Small intestine (tissue), 7 donors: ENCODE results near the gene NBEA. TPM values are rescaled to one million over a fixed set of nuclear protein-coding genes. Genes with fewer than 3 reads are reported as not detected.
"Not testable (repeated sequence)": the region's sequence is repeated elsewhere in the genome, so short reads cannot be mapped to it uniquely, and the experiment has no call there.

Experiments
- DNase-seq, 2 donors: peaks; one replicate each; pipeline versions ENCODE4 v3.0.0 to v3.0.0-alpha.2; 2013
- FAIRE-seq: peaks from 2 replicates; lab custom pipeline; 2012; peaks lifted over from hg19 to GRCh38; lab: Jason Lieb, UNC
- H3K27ac ChIP-seq, 3 donors: one replicate each; pipeline ENCODE4 v1.5.1; 2013; ENCODE audit warnings: low read length in 2 of 3, mild to moderate bottlenecking in 2 of 3, control low read depth in 1 of 3, inconsistent platforms in 1 of 3, low read depth in 1 of 3, moderate library complexity in 1 of 3
- H3K27me3 ChIP-seq, 3 donors: one replicate each; pipeline ENCODE4 v1.6.1; 2013; ENCODE audit warnings: low read length in 3 of 3, inconsistent platforms in 1 of 3; ENCODE audit not compliant: control insufficient read depth in 3 of 3, insufficient read depth in 3 of 3
- H3K36me3 ChIP-seq, 3 donors: one replicate each; pipeline ENCODE4 v1.6.1; 2013; ENCODE audit warnings: low read length in 3 of 3, inconsistent platforms in 1 of 3, low read depth in 1 of 3, mild to moderate bottlenecking in 1 of 3, moderate library complexity in 1 of 3; ENCODE audit not compliant: control insufficient read depth in 3 of 3, insufficient read depth in 2 of 3
- H3K4me1 ChIP-seq, 3 donors: one replicate each; pipeline ENCODE4 v1.6.1; 2013; ENCODE audit warnings: low read length in 2 of 3, inconsistent platforms in 1 of 3, low read depth in 1 of 3, mild to moderate bottlenecking in 1 of 3, moderate library complexity in 1 of 3; ENCODE audit not compliant: control insufficient read depth in 3 of 3, insufficient read depth in 2 of 3
- H3K4me3 ChIP-seq, 3 donors: one replicate each; pipeline ENCODE4 v1.5.1; 2013; ENCODE audit warnings: low read length in 3 of 3, control low read depth in 1 of 3, inconsistent platforms in 1 of 3, low read depth in 1 of 3, mild to moderate bottlenecking in 1 of 3, moderate library complexity in 1 of 3
- H3K9me3 ChIP-seq, 2 donors: one replicate each; pipeline ENCODE4 v1.6.1; 2013; ENCODE audit warnings: low read depth in 1 of 2, low read length in 1 of 2; ENCODE audit not compliant: control insufficient read depth in 2 of 2, insufficient read depth in 1 of 2
- WGBS, 3 donors: extraction: QIAGEN DNeasy Blood & Tissue Kit; methylation state at CpG; one replicate each; pipeline ENCODE4 v1.1.7; 2013; 5-methylcytosine and 5-hydroxymethylcytosine counted together
- polyA plus RNA-seq, 4 donors: library from polyadenylated mRNA; stranded (reverse) in 3 of 4; unstranded in 1 of 4; fragments of 200-250 nt in 3 of 4; fragments of 120-200 nt in 1 of 4; gene quantifications; one replicate each; pipeline versions ENCODE4 v1.2.1 to v1.2.3, GENCODE V29; 2013
- donor health status: healthy with polysubstance abuse.
- donor health status: control.
- donor health status: control.
- donor health status: Bipolar disorder and iron deficiency.
- donor health status: healthy.

NBEA gene
- polyA plus RNA-seq, 4 donors, result 1.1 to 3.1 (median 2.2) TPM

- FAIRE-seq, result no peak
- DNase-seq, result no peak
These were observed 29.0 kb upstream of the NBEA start for GRCh38 chr13:34913040-34913439.

DNA sequence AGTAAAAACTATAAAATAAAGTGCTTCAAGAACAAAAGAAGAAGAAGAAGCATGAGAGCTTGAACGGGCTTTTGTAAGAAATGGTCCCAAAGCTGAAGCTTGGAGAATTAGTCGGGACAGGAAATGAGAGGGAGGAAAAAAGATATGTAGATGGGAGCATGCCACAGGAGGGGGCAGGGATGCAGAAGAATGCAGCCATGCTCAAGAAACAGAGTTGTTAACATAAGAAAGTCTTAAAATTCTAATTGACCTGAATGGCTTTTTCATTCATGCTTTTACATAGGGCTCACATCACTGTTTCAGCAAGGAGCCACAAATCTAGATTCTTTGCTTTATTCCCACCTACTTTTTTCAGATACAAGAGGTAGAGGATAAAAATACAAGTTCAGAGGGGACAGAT, 27.7 kb upstream of the NBEA start:
- DNase-seq, result no peak
- peaks cover 0 to 2% (median 0%) of the 10 kb centered on the region in 3 donors for H3K27me3 ChIP-seq
- FAIRE-seq, result no peak
- H3K4me3 ChIP-seq, result no peak overlapping the region
- 8 to 22% (median 10%) methylated on average over 2 of the region's 2 CpGs for WGBS, 3 donors
- no peaks in the 10 kb centered on the region for H3K9me3 ChIP-seq
- no peaks in the 10 kb centered on the region for H3K36me3 ChIP-seq
- no peak overlapping the region for H3K27ac ChIP-seq
- no peaks in the 10 kb centered on the region for H3K4me1 ChIP-seq

More at GRCh38 chr13:34913040-34913439, 29.0 kb upstream of the NBEA start:
- no peak overlapping the region for H3K4me3 ChIP-seq
- H3K27me3 ChIP-seq, result peaks cover 0 to 2% (median 0%) of the 10 kb centered on the region in 3 donors
- WGBS, 3 donors, result 42 to 49% (median 46%) methylated on average over 6 of the region's 6 CpGs
- H3K4me1 ChIP-seq, result no peaks in the 10 kb centered on the region
- no peak overlapping the region for H3K27ac ChIP-seq
- no peaks in the 10 kb centered on the region for H3K9me3 ChIP-seq
- no peaks in the 10 kb centered on the region for H3K36me3 ChIP-seq

DNA sequence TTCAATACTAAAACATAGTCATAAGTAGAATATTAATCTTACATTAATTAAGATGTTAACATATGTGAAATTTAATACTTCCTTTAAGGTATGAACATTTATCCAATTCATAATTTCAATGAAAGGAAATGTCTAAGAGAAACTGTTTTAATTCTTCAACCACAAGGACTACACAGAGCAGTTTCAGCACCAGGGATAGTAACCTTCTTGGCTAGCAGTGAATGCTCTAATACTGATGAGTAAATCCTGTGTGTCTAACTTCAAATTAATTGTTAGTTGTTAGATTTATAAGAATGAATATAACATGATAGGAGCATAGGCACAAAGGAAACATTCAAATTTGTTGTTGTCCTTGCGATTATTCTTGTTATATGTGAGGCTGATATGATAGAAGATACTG, 15.6 kb upstream of the NBEA start:
- peak in 1 of 2 donors; percentile 16 for DNase-seq
- no peak for FAIRE-seq
- H3K27ac ChIP-seq, result no peak overlapping the region
- no peak overlapping the region for H3K4me3 ChIP-seq
- no peaks in the 10 kb centered on the region for H3K9me3 ChIP-seq
- H3K27me3 ChIP-seq, result no peaks in the 10 kb centered on the region
- 78 to 87% (median 83%) methylated on average over 1 of the region's 1 CpG for WGBS, 3 donors
- H3K36me3 ChIP-seq, result no peaks in the 10 kb centered on the region
- H3K4me1 ChIP-seq, result no peaks in the 10 kb centered on the region

GRCh38 chr13:34928676-34929075, 13.4 kb upstream of the NBEA start:
- not testable (repeated sequence) for H3K27me3 ChIP-seq, H3K4me1 ChIP-seq, FAIRE-seq, H3K4me3 ChIP-seq, H3K9me3 ChIP-seq, H3K36me3 ChIP-seq, H3K27ac ChIP-seq, DNase-seq
- WGBS, 3 donors, result 59 to 79% (median 65%) methylated on average over 1 of the region's 1 CpG

DNA sequence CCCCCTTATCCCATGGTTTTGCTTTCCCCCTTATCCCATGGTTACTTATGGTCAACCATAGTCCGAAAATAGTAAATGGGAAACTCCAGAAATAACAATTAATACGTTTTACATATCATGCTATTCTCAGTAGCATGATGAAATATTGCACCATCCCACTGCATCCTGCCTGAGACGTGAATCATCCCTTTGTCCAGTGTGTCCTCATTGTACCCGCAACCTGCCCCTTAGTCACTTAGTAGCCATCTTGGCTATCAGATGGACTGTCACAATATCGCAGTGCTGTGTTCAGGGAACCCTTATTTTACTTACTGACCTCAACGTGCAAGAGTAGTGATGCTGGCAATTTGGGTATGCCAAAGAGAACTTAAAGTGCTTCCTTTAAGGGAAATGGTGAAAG, 10.5 kb upstream of the NBEA start:
- no peak overlapping the region for H3K4me3 ChIP-seq
- no peak overlapping the region for H3K27ac ChIP-seq
- peaks cover 0 to 2% (median 0%) of the 10 kb centered on the region in 3 donors for H3K27me3 ChIP-seq
- H3K36me3 ChIP-seq, result no peaks in the 10 kb centered on the region
- no peak for FAIRE-seq
- no peaks in the 10 kb centered on the region for H3K9me3 ChIP-seq
- no peaks in the 10 kb centered on the region for H3K4me1 ChIP-seq
- 72 to 78% (median 77%) methylated on average over 6 of the region's 6 CpGs for WGBS, 3 donors
- no peak for DNase-seq

DNA sequence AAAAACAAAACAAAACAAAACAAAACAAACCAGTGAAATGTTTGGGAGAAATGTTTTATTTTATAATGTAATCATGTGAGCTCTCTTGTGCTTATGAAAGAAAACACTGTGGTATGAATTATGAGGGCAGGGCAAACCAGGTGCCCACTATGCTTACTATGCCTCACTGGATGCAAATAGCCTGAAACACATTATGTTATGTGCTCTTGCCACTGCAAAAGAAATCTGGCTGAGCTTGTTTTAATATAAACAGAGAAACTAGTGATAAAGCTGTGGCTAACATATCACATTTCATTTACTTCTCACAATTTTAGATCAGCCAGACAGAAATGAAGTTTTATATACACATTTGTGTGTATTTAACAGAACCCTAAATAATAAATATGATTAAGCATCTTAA, 8.7 kb upstream of the NBEA start:
- Histone ChIP-seq H3K9me3 (no peaks in the 10 kb centered on the region), H3K27ac (no peak overlapping the region), H3K36me3 (no peaks in the 10 kb centered on the region), H3K4me3 (no peak overlapping the region), H3K27me3 (peaks cover 0 to 2% (median 0%) of the 10 kb centered on the region in 3 donors), H3K4me1 (no peaks in the 10 kb centered on the region)
- FAIRE-seq, result no peak
- no peak for DNase-seq

- Histone ChIP-seq H3K36me3 (no peaks in the 10 kb centered on the region), H3K27ac (no peak overlapping the region), H3K27me3 (peaks cover 0 to 2% (median 0%) of the 10 kb centered on the region in 3 donors), H3K9me3 (no peaks in the 10 kb centered on the region), H3K4me1 (no peaks in the 10 kb centered on the region), H3K4me3 (no peak overlapping the region)
- FAIRE-seq (no peak), DNase-seq (no peak)
- 66 to 86% (median 82%) methylated on average over 2 of the region's 2 CpGs for WGBS, 3 donors
These were observed 8.3 kb upstream of the NBEA start for GRCh38 chr13:34933786-34934185.

GRCh38 chr13:34935841-34936240, 6.2 kb upstream of the NBEA start:
- FAIRE-seq (no peak), DNase-seq (no peak)
- H3K9me3 ChIP-seq, result no peaks in the 10 kb centered on the region
- H3K27ac ChIP-seq, result no peak overlapping the region
- no peak overlapping the region for H3K4me3 ChIP-seq
- no peaks in the 10 kb centered on the region for H3K4me1 ChIP-seq
- 65 to 70% (median 67%) methylated on average over 5 of the region's 5 CpGs for WGBS, 3 donors
- peaks cover 0 to 2% (median 0%) of the 10 kb centered on the region in 3 donors for H3K27me3 ChIP-seq
- no peaks in the 10 kb centered on the region for H3K36me3 ChIP-seq

- 96 to 100% (median 99%) methylated on average over 1 of the region's 1 CpG for WGBS, 3 donors
- FAIRE-seq, result no peak
These were observed 2.3 kb upstream of the NBEA start for GRCh38 chr13:34939771-34940170.

More at GRCh38 chr13:34939771-34940170, 2.3 kb upstream of the NBEA start:
- H3K27ac ChIP-seq, result no peak overlapping the region
- no peaks in the 10 kb centered on the region for H3K9me3 ChIP-seq
- DNase-seq, result no peak
- peaks cover 0 to 7% (median 0%) of the 10 kb centered on the region in 3 donors for H3K27me3 ChIP-seq
- no peak overlapping the region for H3K4me3 ChIP-seq
- H3K4me1 ChIP-seq, result peaks cover 0 to 5% (median 0%) of the 10 kb centered on the region in 3 donors
- H3K36me3 ChIP-seq, result no peaks in the 10 kb centered on the region
